Measurements from ENCODE around the gene GHDC. TPM values are rescaled to one million over a fixed set of nuclear protein-coding genes. Genes with fewer than 3 reads are reported as not detected.

Gene GHDC
- total and polyA plus RNA-seq, 2 of the 13 experiments (the other 11 are each of a cell fraction or from before 2014, with no cell fraction given), result 15.4 to 22.5 TPM

DNA sequence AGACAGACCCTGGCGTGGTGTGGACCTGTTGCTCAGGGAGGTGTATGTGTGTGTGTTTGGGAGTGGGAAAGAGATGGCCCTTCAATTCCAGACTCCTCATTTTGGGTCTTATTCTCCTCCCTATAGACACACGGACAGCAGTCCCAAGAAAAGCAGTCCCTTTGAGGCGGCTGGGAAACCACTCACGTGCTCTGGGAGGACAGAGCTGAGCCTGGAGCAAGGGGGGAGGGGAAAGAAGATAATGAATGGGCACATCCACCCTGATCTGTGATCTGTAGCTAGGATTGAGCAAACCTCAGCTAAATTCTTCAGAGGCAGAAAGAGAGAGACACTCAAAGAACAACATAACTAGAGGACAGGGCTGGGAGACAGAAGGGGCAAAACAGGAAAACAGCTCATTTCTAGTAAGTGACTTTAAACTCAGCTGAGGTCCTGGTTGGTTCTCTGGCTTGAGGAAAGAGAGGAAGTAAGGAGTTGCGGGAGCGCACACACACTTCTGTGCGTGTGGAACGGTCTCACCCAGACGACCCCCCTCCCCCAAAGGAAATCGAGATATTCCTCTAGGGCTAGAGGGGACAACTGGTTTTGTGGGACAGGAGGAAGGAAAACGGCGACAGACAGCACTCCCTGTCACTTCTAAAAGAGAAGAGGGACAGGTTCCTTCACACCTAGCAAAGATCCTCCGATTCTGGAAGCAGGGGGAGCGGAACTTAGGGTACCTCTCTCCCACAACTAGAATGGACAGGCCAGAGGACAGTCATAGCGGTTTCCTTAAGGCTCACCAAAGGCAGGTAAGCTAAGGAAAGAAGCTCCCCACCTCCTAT is 40.2 kb downstream of the GHDC start:
- intact Hi-C loops (cut with micrococcal nuclease; ENCODE audit: unreplicated experiment) (no loop called here), in situ Hi-C loops (cut with HindIII; ENCODE audit: extremely low pct_ligation_motif_present, low pct_unique_long_range_greater_than_20kb) (no loop called here)
- Histone ChIP-seq H3K4me3 (replicated peaks in 1 of 3; ENCODE audit: insufficient read depth in 1 of 3, low read depth in 2 of 3, low read length in 3 of 3) (peak overlapping the region; percentile 95 to 100 (median 97)), H3K79me2 (ENCODE audit: insufficient read depth, low read length) (peaks cover 51% of the 10 kb centered on the region), H3K27ac (ENCODE audit: extremely low read length, insufficient read depth, low read length) (peak overlapping the region; percentile 71), H3K9ac (ENCODE audit: insufficient read depth, low read depth, low read length) (peak overlapping the region; percentile 94), H3K27me3 (ENCODE audit: control insufficient read depth in 1 of 2, insufficient read depth in 2 of 2, low read length in 2 of 2) (no peaks in the 10 kb centered on the region; a peak in 1 of 5 replicates), H3K9me3 (ENCODE audit: low read length) (no peaks in the 10 kb centered on the region), H3K36me3 (replicated peaks in 1 of 2; ENCODE audit: control insufficient read depth in 1 of 2, insufficient read depth in 2 of 2, low read length in 2 of 2) (peaks cover 1 to 8% of the 10 kb centered on the region in 2 experiments; a peak in 2 of 5 replicates), H2AFZ (ENCODE audit: low read length) (no peak overlapping the region), H3K4me2 (ENCODE audit: low read depth, low read length) (peak overlapping the region; percentile 94), H3K4me1 (ENCODE audit: insufficient read depth, low read length) (peaks cover 48% of the 10 kb centered on the region), H4K20me1 (ENCODE audit: insufficient read depth, low read length) (peaks cover 5% of the 10 kb centered on the region; the same call in 1 of the 2 replicates)
- peak; percentile 71 for DNase-seq (ENCODE audit: low spot score)
- ATAC-seq, result peak; percentile 39
- POLR2A ChIA-PET, result interaction anchor here (0.5 to 2.6 kb wide), 21 partner anchors 9 to 466 kb away, joined by 3 to 20 read pairs (median 4); partner anchors contain the start of genes DHX58, DNAJC7, GHDC and KAT2A
- BruUV-seq (replicated peaks), result TSS peak; percentile 95
- no peak for FAIRE-seq
- 2% methylated on average over 15 of the region's 15 CpGs for WGBS (ENCODE audit: low lambda C conversion rate)
- CTCF ChIA-PET (ENCODE audit: low intra/inter-chr PET ratio, low total read pairs), result no interaction called here
- TF ChIP-seq SOX6 (IDR thresholded peaks at IDR 0.05) (no peak), SOX6 (CRISPR knock-in tag; IDR thresholded peaks at IDR 0.05) (peak; percentile 65), HDAC1 (CRISPR knock-in tag; IDR thresholded peaks at IDR 0.05) (0 out of 2 replicates have a peak, but pooled peaks have one; percentile 23), HNF4G (IDR thresholded peaks at IDR 0.05; ENCODE audit: borderline replicate concordance, low read depth, low read length) (peak; percentile 20; the same call in 1 of the 2 replicates), HNF4G (CRISPR knock-in tag; IDR thresholded peaks at IDR 0.05; ENCODE audit: borderline replicate concordance, low read depth) (no peak), SAP130 (CRISPR knock-in tag; IDR thresholded peaks at IDR 0.05; ENCODE audit: low read depth) (peak; percentile 50), SRSF9 (IDR thresholded peaks at IDR 0.05; ENCODE audit: borderline replicate concordance, insufficient read depth, low read depth, low read length, poor library complexity, severe bottlenecking) (no peak), MAFK (conservative IDR thresholded peaks at IDR 0.05 in 1 of 2, IDR thresholded peaks at IDR 0.05 in 1 of 2; ENCODE audit: low read length in 2 of 2) (peak; percentile 53 to 59), KLF16 (CRISPR knock-in tag; IDR thresholded peaks at IDR 0.05) (0 out of 4 replicates have a peak, but pooled peaks of 1 of the 2 experiments have one; percentile 54)
- TF ChIP-seq, protein P1, sequence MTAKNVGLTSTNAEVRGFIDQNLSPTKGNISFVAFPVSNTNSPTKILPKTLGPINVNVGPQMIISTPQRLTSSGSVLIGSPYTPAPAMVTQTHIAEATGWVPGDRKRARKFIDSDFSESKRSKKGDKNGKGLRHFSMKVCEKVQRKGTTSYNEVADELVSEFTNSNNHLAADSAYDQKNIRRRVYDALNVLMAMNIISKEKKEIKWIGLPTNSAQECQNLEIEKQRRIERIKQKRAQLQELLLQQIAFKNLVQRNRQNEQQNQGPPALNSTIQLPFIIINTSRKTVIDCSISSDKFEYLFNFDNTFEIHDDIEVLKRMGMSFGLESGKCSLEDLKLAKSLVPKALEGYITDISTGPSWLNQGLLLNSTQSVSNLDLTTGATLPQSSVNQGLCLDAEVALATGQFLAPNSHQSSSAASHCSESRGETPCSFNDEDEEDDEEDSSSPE (CRISPR knock-in tag; IDR thresholded peaks at IDR 0.05), result peak; percentile 20; the same call in 1 of the 2 replicates
- TF ChIP-seq, protein P2, sequence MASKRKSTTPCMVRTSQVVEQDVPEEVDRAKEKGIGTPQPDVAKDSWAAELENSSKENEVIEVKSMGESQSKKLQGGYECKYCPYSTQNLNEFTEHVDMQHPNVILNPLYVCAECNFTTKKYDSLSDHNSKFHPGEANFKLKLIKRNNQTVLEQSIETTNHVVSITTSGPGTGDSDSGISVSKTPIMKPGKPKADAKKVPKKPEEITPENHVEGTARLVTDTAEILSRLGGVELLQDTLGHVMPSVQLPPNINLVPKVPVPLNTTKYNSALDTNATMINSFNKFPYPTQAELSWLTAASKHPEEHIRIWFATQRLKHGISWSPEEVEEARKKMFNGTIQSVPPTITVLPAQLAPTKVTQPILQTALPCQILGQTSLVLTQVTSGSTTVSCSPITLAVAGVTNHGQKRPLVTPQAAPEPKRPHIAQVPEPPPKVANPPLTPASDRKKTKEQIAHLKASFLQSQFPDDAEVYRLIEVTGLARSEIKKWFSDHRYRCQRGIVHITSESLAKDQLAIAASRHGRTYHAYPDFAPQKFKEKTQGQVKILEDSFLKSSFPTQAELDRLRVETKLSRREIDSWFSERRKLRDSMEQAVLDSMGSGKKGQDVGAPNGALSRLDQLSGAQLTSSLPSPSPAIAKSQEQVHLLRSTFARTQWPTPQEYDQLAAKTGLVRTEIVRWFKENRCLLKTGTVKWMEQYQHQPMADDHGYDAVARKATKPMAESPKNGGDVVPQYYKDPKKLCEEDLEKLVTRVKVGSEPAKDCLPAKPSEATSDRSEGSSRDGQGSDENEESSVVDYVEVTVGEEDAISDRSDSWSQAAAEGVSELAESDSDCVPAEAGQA (IDR thresholded peaks at IDR 0.05; ENCODE audit: low read depth), result no peak
- TF ChIP-seq, protein P2 (CRISPR knock-in tag; IDR thresholded peaks at IDR 0.05; ENCODE audit: borderline replicate concordance), result no peak
- TF ChIP-seq, protein P3, sequence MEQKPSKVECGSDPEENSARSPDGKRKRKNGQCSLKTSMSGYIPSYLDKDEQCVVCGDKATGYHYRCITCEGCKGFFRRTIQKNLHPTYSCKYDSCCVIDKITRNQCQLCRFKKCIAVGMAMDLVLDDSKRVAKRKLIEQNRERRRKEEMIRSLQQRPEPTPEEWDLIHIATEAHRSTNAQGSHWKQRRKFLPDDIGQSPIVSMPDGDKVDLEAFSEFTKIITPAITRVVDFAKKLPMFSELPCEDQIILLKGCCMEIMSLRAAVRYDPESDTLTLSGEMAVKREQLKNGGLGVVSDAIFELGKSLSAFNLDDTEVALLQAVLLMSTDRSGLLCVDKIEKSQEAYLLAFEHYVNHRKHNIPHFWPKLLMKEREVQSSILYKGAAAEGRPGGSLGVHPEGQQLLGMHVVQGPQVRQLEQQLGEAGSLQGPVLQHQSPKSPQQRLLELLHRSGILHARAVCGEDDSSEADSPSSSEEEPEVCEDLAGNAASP (CRISPR knock-in tag; IDR thresholded peaks at IDR 0.05; ENCODE audit: borderline replicate concordance), result 0 out of 2 replicates have a peak, but pooled peaks have one; percentile 3
